Fibroblast of skin of scalp (primary cell): ENCODE data around the gene SLAMF9.

Experiments used
- DNase-seq: peaks from one replicate; pipeline ENCODE4 v3.0.0-alpha.2; 2013

The SLAMF9 gene

GRCh38 chr1:159945483-159946241 is 8.4 kb downstream of the SLAMF9 start, which contains the start of gene IGSF9:
TSS of gene IGSF9 (minus strand) at chr1:159945613. CDS start at chr1:159943454, 2,159 bp downstream.
- DNase-seq, result peak; percentile 77

DNA sequence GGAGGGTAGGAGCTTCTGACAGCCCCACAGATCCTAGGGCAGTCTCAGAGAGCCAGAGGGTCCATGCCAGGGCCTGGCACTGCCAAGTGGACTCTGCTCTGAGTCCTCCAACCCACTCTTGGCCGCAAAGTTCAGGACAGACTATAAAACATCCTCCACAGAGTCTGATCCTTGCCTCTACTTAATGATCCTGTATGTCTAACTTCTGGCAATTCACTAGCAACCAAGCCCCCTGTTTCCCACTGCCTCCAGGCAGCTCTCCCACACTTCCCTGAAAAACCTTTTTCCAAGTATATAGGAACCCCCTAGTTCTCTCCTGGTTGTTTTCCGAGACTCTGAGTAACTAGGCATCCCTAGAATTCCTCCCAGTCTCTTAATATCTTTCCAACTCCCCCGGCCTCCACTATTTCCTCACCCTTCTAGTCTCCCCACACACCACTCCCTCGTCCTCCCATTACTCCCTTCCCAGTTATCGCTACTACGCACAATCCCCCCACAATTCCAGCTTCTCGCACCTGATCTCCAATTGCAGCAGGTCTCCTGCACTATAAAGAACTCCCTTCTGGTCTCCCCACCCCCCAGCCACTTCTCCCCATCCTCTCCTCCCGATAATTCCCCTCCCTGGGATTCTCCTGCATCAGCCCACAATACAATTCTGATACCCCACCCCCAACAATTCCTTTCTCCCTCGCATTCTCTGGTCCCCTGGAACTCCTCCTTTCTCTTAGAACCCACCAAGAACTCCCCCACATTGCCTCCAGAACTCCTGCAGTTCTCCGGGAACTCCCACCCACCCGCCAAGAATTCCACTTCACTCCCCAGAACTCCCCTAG is 9.2 kb downstream of the SLAMF9 start:
- no peak for DNase-seq

GRCh38 chr1:159943908-159944622 is 10.0 kb downstream of the SLAMF9 start:
- DNase-seq, result no peak

- no peak for DNase-seq
Measured at GRCh38 chr1:159943278-159943640, 10.8 kb downstream of the SLAMF9 start.

- DNase-seq, result no peak
Measured at GRCh38 chr1:159942632-159943277, 11.3 kb downstream of the SLAMF9 start.

DNA sequence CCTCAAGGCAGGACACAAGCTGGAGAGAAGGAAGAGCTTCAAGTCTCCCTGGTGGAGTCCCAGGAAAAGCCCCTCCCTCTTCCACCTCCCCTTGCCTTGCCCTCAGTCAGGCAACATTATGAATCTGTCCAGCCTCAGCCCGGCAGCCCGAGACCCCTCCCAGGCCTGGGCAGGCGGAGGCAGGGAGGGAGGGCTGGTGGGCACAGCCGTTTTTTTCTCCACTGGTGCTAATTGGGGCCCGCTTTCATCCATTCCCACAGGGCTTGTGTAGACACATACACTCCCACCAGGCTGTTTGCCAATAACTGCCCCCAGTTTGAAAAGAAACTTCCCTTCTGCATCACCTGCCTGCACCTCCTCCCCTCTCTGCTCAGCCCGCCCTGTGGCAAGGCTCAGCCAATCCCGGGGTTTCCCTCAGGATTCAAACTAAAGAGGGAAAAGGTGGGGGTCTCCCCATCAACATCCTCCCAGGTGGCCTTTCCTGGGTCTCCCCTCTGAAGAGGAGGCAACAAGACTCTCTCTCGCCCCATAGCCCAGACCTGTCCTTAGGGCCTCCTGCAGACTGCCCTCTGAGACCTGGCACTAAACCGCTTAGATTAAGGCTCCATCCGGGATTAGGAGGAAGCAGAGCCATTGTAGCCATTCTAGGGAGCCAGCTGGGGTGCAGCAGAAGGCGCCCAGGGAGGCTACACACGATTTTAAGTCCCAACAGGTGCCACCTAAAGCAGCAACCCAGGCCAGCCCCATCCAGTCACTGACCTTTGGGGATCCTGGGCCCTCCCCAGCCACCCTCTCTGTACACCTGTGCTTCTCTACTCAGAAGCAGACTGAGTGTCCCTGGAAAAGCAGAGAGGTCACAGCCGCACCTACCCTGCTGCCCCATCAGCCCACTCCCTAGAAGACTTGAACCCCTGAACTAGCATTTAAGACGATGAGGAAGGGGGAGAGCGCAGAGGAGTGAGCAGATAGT is 12.2 kb downstream of the SLAMF9 start:
- no peak for DNase-seq

- no peak for DNase-seq
Measured at GRCh38 chr1:159941141-159941540, 12.9 kb downstream of the SLAMF9 start.

- no peak for DNase-seq
Measured at GRCh38 chr1:159940006-159940620, 13.9 kb downstream of the SLAMF9 start.

- no peak for DNase-seq
Measured at GRCh38 chr1:159939678-159940002, 14.4 kb downstream of the SLAMF9 start.

DNA sequence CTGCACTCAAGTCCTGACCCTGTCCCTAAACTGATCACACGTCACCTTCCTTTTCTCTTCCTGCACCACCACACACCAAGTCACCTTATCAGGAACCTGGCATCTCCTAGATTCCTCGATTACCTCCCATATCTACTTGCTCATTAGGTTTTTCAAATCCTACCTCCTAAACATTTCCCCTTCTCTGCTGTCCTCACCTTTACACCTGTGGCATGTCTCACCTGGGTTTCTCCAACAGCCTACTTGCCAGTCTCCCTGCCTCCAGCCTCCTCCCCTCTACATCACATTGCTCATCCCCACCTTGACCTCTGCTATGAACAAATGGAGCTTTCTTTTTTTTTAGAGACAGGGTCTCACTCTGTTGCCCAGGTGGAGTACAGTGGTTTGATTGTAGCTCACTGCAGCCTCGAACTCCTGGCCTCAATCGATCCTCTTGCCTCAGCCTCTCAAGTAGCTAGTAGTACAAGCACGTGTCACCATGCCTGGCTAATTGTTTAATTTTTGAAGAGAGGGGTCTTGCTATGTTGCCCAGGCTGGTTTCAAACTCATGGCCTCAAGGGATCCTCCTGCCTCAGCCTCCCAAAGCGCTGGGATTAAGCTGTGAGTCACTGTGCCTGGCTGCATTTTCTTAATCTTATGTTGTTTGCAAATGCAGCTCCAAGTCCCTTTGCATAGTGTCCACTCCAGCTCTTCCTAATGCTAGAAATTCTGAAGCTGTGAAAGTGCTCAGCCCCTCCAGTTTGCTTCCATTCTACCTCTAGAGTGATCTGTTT is 14.9 kb downstream of the SLAMF9 start:
- no peak for DNase-seq

GRCh38 chr1:159938211-159938852 is 15.7 kb downstream of the SLAMF9 start:
- DNase-seq, result no peak

DNA sequence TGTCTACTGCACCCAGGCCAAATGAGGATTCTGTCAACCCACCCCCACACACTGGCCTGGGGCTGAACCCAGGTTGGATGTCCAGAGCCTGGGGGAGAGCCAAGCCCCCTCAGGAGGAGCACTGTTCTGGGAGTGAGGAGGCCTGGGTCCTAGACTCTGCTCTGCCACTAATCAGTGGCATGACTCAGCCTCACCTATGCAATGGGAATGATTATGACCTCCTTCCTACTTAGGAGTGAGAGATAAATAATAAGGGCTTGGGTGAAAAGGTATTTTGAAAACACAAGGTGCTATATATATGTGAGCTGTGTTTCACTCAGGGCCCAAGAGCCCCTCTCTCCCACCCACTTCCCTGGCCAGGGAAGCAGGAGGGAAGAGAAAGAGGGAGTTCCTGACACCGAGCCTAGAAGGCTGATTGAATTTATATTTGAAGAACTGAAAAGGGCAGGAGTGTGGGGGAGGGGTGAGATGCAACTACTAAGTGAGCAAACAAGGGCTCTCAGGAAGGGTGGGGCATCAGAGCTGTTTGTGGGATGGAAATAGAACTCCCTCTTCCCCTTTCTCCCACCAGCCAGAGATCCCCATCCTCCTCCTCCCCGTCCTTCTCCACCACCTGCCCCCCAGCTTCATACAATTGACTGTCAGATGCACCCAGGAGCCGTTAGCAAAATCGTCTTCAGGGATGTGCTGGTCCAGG is 16.8 kb downstream of the SLAMF9 start:
- DNase-seq, result no peak

GRCh38 chr1:159936273-159936904 is 17.6 kb downstream of the SLAMF9 start:
- DNase-seq, result peak; percentile 50

- no peak for DNase-seq
Measured at GRCh38 chr1:159935719-159936272, 18.2 kb downstream of the SLAMF9 start.

DNA sequence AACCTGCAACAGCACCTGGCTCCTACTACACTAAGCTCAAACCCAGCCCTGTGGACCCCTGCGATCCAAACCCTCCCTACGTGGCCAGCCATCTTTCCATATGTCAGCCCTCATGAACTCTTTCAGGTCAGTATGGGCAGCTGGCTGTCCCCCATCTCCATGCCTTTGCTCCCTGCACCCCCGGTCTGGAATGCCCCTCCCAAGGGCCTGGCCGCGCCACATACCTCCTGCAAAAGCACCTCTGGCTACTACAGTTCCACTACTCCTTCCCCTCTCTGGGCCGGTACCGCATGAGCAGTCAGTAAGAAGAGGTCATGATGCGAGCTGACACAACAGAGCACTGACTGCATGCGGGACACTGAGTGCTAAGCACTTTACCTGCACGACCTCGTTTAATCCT is 18.7 kb downstream of the SLAMF9 start:
- DNase-seq, result no peak

GRCh38 chr1:159934136-159935039 is 19.6 kb downstream of the SLAMF9 start:
- no peak for DNase-seq

DNA sequence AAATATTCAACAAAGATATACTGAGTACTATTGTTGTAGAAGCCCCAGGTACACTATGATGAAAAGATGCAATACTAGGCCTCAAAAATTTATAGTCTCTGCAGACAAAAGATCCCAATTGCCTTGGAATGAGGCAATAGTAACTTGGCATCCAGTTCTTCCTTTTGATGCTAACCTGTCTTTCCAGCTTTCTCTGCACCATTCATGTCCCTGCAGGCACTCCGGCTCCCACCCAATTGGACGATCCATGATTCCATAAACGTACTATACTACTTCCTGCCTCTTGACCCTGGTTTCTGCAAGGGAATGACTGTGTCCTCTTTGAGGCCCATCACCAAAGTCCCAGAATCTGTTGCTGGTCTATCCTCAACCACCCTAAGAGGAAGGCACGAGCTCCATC is 20.7 kb downstream of the SLAMF9 start:
- DNase-seq, result no peak
